GM12878 (cell line): ENCODE measurements around the gene COL3A1. TPM values are rescaled to one million over a fixed set of nuclear protein-coding genes. Genes with fewer than 3 reads are reported as not detected.

Source experiments
- ATAC-seq: fragments of 200-7000 bp; cut with Tn5 transposase; 3 replicates; pipeline ENCODE4 v1.9.1; 2020; ENCODE audit warnings: mild to moderate bottlenecking, moderate library complexity
- BruUV-seq: library from RNA; stranded (reverse); fragments of 400-500 nt; replicated peaks from 2 replicates; lab custom pipeline; 2021; lab: Mats Ljungman, UMichigan
- CTCF ChIA-PET: fragments of 300-600 bp; sonication (Branson Sonifier 250); formaldehyde crosslinking; extraction: SDS; loops from one replicate; lab custom pipeline; 2021; ENCODE audit warnings: inconsistent platforms; lab: Yijun Ruan, JAX
- POLR2A ChIA-PET: fragments of 350-600 bp; formaldehyde crosslinking; extraction: SDS; loops from one replicate; lab custom pipeline; 2021; ENCODE audit warnings: inconsistent platforms; lab: Charles Lee
- RAD21 ChIA-PET: fragments of 300-600 bp; sonication (Branson Sonifier 250); formaldehyde crosslinking; loops from one replicate; lab custom pipeline; 2023; ENCODE audit warnings: antibody characterized with exemption; ENCODE audit not compliant: unreplicated experiment; lab: Charles Lee
- SMC1A ChIA-PET: fragments of 300-600 bp; sonication (Branson Sonifier 250); formaldehyde crosslinking; loops from one replicate; lab custom pipeline; 2023; ENCODE audit not compliant: unreplicated experiment, uncharacterized antibody; lab: Charles Lee
- DNase-seq: peaks from one replicate; pipeline ENCODE4 v3.0.0-alpha.2; 2011; ENCODE audit warnings: low read depth, low spot score
- FAIRE-seq: peaks from 3 replicates; lab custom pipeline; 2011; peaks lifted over from hg19 to GRCh38; lab: Jason Lieb, UNC
- H2AFZ ChIP-seq: 2 replicates; pipeline ENCODE4 v1.6.0; 2011; ENCODE audit warnings: low read depth, low read length, control low read depth; ENCODE audit not compliant: control insufficient read depth
- H3K27ac ChIP-seq: 2 replicates; pipeline ENCODE4 v1.5.1; 2011; ENCODE audit warnings: control low read depth; ENCODE audit not compliant: control insufficient read depth, insufficient read depth
- H3K27me3 ChIP-seq, 2 experiments: replicated peaks in 1 of 2; 2 replicates each; pipeline versions ENCODE4 v1.6.0 to v1.6.1; 2011; ENCODE audit warnings: low read length in 1 of 2; ENCODE audit not compliant: control insufficient read depth in 2 of 2, insufficient read depth in 2 of 2
- H3K36me3 ChIP-seq, 2 experiments: 2 replicates each; pipeline ENCODE4 v1.5.1; 2011; ENCODE audit warnings: low read length in 1 of 2; ENCODE audit not compliant: control insufficient read depth in 2 of 2, insufficient read depth in 2 of 2
- H3K4me1 ChIP-seq: 2 replicates; pipeline ENCODE4 v1.6.1; 2011; ENCODE audit warnings: mild to moderate bottlenecking, low read length, moderate library complexity, mixed read lengths; ENCODE audit not compliant: control insufficient read depth, insufficient read depth
- H3K4me2 ChIP-seq: 2 replicates; pipeline ENCODE4 v1.6.0; 2011; ENCODE audit warnings: control low read depth; ENCODE audit not compliant: control insufficient read depth, insufficient read depth
- H3K4me3 ChIP-seq: fragments of 200-600 bp; sonication (generic); 2 replicates; pipeline ENCODE4 v1.5.1; 2016
- H3K79me2 ChIP-seq: 2 replicates; pipeline ENCODE4 v1.6.0; 2011; ENCODE audit warnings: low read length; ENCODE audit not compliant: control insufficient read depth, insufficient read depth
- H3K9ac ChIP-seq: 2 replicates; pipeline ENCODE4 v1.8.0; 2011; ENCODE audit warnings: low read length, control low read depth, mixed read lengths; ENCODE audit not compliant: control insufficient read depth, insufficient read depth
- H3K9me3 ChIP-seq: replicated peaks from 3 replicates; pipeline ENCODE4 v1.5.1; 2011; ENCODE audit warnings: mild to moderate bottlenecking, low read length; ENCODE audit not compliant: control insufficient read depth, insufficient read depth
- H4K20me1 ChIP-seq: 2 replicates; pipeline ENCODE4 v1.6.0; 2011; ENCODE audit not compliant: control insufficient read depth, insufficient read depth
- ATF7 ChIP-seq: fragments of 450-650 bp; IDR thresholded peaks from 2 replicates; pipeline ENCODE4 v1.6.1; 2016; ENCODE audit warnings: low read depth, mild to moderate bottlenecking
- EED ChIP-seq: sonication (generic); IDR thresholded peaks from 2 replicates; pipeline ENCODE4 v1.6.1; 2016; ENCODE audit warnings: antibody characterized with exemption, low read depth
- HDAC6 ChIP-seq: fragments of 200-600 bp; sonication (generic); IDR thresholded peaks from one replicate; pipeline ENCODE4 v1.8.0; 2017; ENCODE audit warnings: antibody characterized with exemption; ENCODE audit not compliant: unreplicated experiment
- JUNB ChIP-seq: IDR thresholded peaks from 2 replicates; pipeline ENCODE4 v1.6.1; 2016; ENCODE audit warnings: antibody characterized with exemption, mild to moderate bottlenecking
- MEF2A ChIP-seq: IDR thresholded peaks from 2 replicates; pipeline ENCODE4 v1.6.1; 2011; ENCODE audit warnings: low read depth, mild to moderate bottlenecking, low read length, moderate library complexity; ENCODE audit not compliant: insufficient read depth
- NFYA ChIP-seq: IDR thresholded peaks from 2 replicates; pipeline ENCODE4 v1.6.1; 2011; ENCODE audit warnings: low read depth, mild to moderate bottlenecking, low read length, improper control_type of control experiment, borderline replicate concordance
- NRF1 ChIP-seq: conservative IDR thresholded peaks from 2 replicates; pipeline ENCODE4 v1.6.1; 2011; ENCODE audit warnings: mild to moderate bottlenecking, low read depth, low read length, improper control_type of control experiment
- PRDM15 ChIP-seq: fragments of 450-650 bp; formaldehyde crosslinking; IDR thresholded peaks from 2 replicates; pipeline ENCODE4 v1.4.0; 2020; ENCODE audit warnings: mild to moderate bottlenecking, moderate library complexity
- RBBP5 ChIP-seq: fragments of 200-600 bp; sonication (generic); conservative IDR thresholded peaks from 2 replicates; pipeline ENCODE4 v1.6.1; 2016
- RUNX3 ChIP-seq: IDR thresholded peaks from 2 replicates; pipeline ENCODE4 v1.6.1; 2012; ENCODE audit warnings: low read length, inconsistent platforms
- SRF ChIP-seq, 2 experiments: IDR thresholded peaks; 2 replicates each; pipeline ENCODE4 v1.6.1; 2011; ENCODE audit warnings: low read depth in 2 of 2, low read length in 2 of 2, mild to moderate bottlenecking in 1 of 2, moderate library complexity in 1 of 2
- STAT3 ChIP-seq: IDR thresholded peaks from 2 replicates; pipeline ENCODE4 v1.6.1; 2011; ENCODE audit warnings: low read depth, low read length, improper control_type of control experiment
- ZBED1 ChIP-seq: IDR thresholded peaks from 2 replicates; pipeline ENCODE4 v1.6.1; 2016; ENCODE audit warnings: borderline replicate concordance
- ZBTB33 ChIP-seq: fragments of 450-650 bp; IDR thresholded peaks from 2 replicates; pipeline ENCODE4 v1.6.1; 2017; ENCODE audit warnings: mild to moderate bottlenecking
- ZBTB4 ChIP-seq: fragments of 450-650 bp; formaldehyde crosslinking; IDR thresholded peaks from 2 replicates; pipeline ENCODE4 v1.4.0; 2022; ENCODE audit warnings: mild to moderate bottlenecking, moderate library complexity
- ZNF207 ChIP-seq: fragments of 450-650 bp; IDR thresholded peaks from 2 replicates; pipeline ENCODE4 v1.6.1; 2014; ENCODE audit warnings: antibody characterized with exemption, mild to moderate bottlenecking, borderline replicate concordance
- WGBS: methylation state at CpG from one replicate; pipeline ENCODE4 v1.1.6; 2016; ENCODE audit warnings: low lambda C conversion rate; ENCODE audit not compliant: insufficient replicate concordance, insufficient coverage; ENCODE audit errors: missing lambda C conversion rate; 5-methylcytosine and 5-hydroxymethylcytosine counted together
- in situ Hi-C: fragments of 300-500 bp; cut with MboI; formaldehyde crosslinking; loops from 9 replicates; pipeline ENCODE4 v1.14.3; 2018; ENCODE audit warnings: mixed read lengths
- intact Hi-C: fragments of 100-400 bp; cut with micrococcal nuclease; formaldehyde crosslinking; loops from one replicate; pipeline ENCODE4 v1.14.2; 2022; ENCODE audit not compliant: unreplicated experiment
- polyA plus RNA-seq, 11 experiments: library from polyadenylated mRNA; depleted of rRNA in 4 of 11; unstranded in 6 of 11; stranded (reverse) in 5 of 11; fragments of >200 nt; fragmentation: Nextera tagmentation in 4 of 11; fragmentation: Illumina TruSeq in 1 of 11; extraction: Ambion mirVana in 4 of 11; extraction: Trizol in 1 of 11; gene quantifications; 1 replicate in 1 of 11; 2 replicates in 10 of 11; pipeline versions ENCODE4 v1.2.1 to v1.2.3, GENCODE V29; 2011 to 2016; ENCODE audit warnings: inconsistent platforms in 2 of 11, missing spikeins in 2 of 11, low read depth in 1 of 11
- total RNA-seq, 4 experiments: library from RNA; depleted of rRNA in 3 of 4; stranded (reverse); fragments of >200 nt in 3 of 4; fragmentation: Illumina TruSeq in 1 of 4; extraction: Trizol in 1 of 4; gene quantifications; 2 replicates each; pipeline versions ENCODE4 v1.2.1 to v1.2.3, GENCODE V29; 2013 to 2021
- TF ChIP-seq, protein P1 (sequence below): IDR thresholded peaks from 2 replicates; pipeline ENCODE4 v1.6.1; 2012; ENCODE audit warnings: low read depth, low read length, improper control_type of control experiment

COL3A1 gene
- total and polyA plus RNA-seq, 10 of the 15 experiments (the other 5 are each of a cell fraction or from before 2014, with no cell fraction given) = 0.04 to 0.67 (median 0.10) TPM; not detected in 2

DNA sequence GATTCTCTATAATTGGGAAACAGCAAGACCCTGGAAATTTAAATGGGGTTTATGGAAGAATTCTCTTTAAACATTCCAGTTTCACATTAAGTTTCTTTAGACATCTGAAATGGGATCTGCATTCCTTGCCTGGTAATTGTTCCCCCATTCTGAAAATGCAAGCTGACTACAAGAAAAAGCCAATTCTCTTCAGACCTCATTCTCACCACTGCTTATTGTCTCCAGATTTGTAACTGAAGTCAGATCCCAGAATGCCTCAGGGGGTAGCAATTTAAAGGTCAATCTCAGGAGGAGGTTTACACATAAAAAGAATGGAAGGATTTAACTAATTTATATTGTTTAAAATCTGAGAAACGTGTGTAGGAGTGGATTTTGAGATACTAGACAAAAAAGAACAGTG lies 41.2 kb downstream of the COL3A1 start:
- no peak overlapping the region for H3K4me3 ChIP-seq
- no peaks in the 10 kb centered on the region for H3K79me2 ChIP-seq
- DNase-seq = no peak
- H3K36me3 ChIP-seq = no peaks in the 10 kb centered on the region
- no peaks in the 10 kb centered on the region for H4K20me1 ChIP-seq
- H2AFZ ChIP-seq = no peak overlapping the region
- in situ Hi-C loops (no loop called here), intact Hi-C loops (no loop called here)
- ATAC-seq = no peak
- ChIA-PET RAD21 (no interaction called here), POLR2A (no interaction called here), SMC1A (no interaction called here), CTCF (interaction anchor here (1.6 kb wide), 1 partner anchor 32 kb away, joined by 4 read pairs; no protein-coding TSS in a partner anchor)
- no peaks in the 10 kb centered on the region for H3K9me3 ChIP-seq
- H3K4me1 ChIP-seq = no peaks in the 10 kb centered on the region
- no peak overlapping the region for H3K4me2 ChIP-seq
- H3K27ac ChIP-seq = no peak overlapping the region
- H3K9ac ChIP-seq = no peak overlapping the region
- BruUV-seq = no TSS peak
- no peaks in the 10 kb centered on the region for H3K27me3 ChIP-seq
- no peak for FAIRE-seq
- WGBS = 0% methylated on average over 1 of the region's 1 CpG
- no peak for TF ChIP-seq HDAC6
- TF ChIP-seq NRF1 = no peak
- TF ChIP-seq ZNF207 = no peak
- no peak for TF ChIP-seq NFYA
- TF ChIP-seq ZBTB33 = no peak
- no peak for TF ChIP-seq MEF2A
- no peak for TF ChIP-seq RUNX3
- TF ChIP-seq STAT3 = no peak
- no peak for TF ChIP-seq PRDM15 (CRISPR knock-in tag)
- no peak for TF ChIP-seq ZBTB4
- TF ChIP-seq SRF (IDR thresholded peaks at IDR 0.05; ENCODE audit: low read depth in 2 of 2, low read length in 2 of 2) = no peak
- no peak for TF ChIP-seq JUNB
- no peak for TF ChIP-seq ATF7
- no peak for TF ChIP-seq EED
- TF ChIP-seq, protein P1, sequence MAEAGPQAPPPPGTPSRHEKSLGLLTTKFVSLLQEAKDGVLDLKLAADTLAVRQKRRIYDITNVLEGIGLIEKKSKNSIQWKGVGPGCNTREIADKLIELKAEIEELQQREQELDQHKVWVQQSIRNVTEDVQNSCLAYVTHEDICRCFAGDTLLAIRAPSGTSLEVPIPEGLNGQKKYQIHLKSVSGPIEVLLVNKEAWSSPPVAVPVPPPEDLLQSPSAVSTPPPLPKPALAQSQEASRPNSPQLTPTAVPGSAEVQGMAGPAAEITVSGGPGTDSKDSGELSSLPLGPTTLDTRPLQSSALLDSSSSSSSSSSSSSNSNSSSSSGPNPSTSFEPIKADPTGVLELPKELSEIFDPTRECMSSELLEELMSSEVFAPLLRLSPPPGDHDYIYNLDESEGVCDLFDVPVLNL = no peak
- TF ChIP-seq ZBED1 = no peak
- TF ChIP-seq RBBP5 = no peak
